ENCODE measurements around the gene PDCD1. TPM values are rescaled to one million over a fixed set of nuclear protein-coding genes. Genes with fewer than 3 reads are reported as not detected.

Gene PDCD1
- total RNA-seq, 2 experiments from 2014 or later: 9.5 to 11.4 TPM

DNA sequence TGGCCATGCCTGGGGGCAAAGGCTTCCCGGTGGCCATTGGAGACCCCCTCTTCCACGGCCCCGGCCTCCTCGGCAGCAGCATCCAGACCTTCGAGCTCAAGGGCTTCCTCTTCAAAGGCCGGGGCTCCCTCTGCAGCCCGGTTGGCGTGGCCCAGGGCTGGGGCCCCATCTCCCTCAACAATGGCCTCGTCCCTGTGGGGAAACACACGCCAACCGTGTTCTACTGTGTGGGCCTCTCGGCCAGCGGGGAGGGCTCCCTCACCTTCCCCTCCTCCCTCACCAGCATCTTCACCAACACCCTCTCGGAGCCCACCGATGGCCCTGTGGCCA lies 13.6 kb upstream of the PDCD1 start:
- H3K27ac Mint-ChIP-seq: no peak overlapping the region
- intact Hi-C loops (cut with DNase I, micrococcal nuclease): no loop called here

GRCh38 chr2:241871538-241872312 lies 13.0 kb upstream of the PDCD1 start:
- H3K4me3 ChIP-seq (ENCODE audit: low read length): no peak overlapping the region
- H3K9me3 ChIP-seq (ENCODE audit: control insufficient read depth in 1 of 2, insufficient read depth in 1 of 2, low read length in 2 of 2): no peaks in the 10 kb centered on the region
- ATAC-seq (ENCODE audit: poor library complexity) (no peak), DNase-seq (no peak)
- H3K4me3 Mint-ChIP-seq: no peak overlapping the region
- no peaks in the 10 kb centered on the region for H3K9me3 Mint-ChIP-seq
- POLR2A ChIA-PET: no interaction called here
- H3K36me3 ChIP-seq (ENCODE audit: insufficient read depth, low read length): no peaks in the 10 kb centered on the region
- H3K27ac ChIP-seq (ENCODE audit: low read depth in 1 of 2, low read length in 2 of 2): no peak overlapping the region
- TF ChIP-seq CTCF (IDR thresholded peaks at IDR 0.05): no peak
- no peaks in the 10 kb centered on the region for H3K27me3 ChIP-seq (ENCODE audit: control insufficient read depth in 1 of 2, insufficient read depth in 2 of 2, low read length in 2 of 2)
- CTCF ChIA-PET: no interaction called here
- peaks cover 29% of the 10 kb centered on the region for H3K4me1 Mint-ChIP-seq (ENCODE audit: low read depth)
- H3K27ac Mint-ChIP-seq: peak overlapping the region; percentile 58
- intact Hi-C loops (cut with DNase I, micrococcal nuclease): no loop called here
- peaks cover 60% of the 10 kb centered on the region for H3K4me1 ChIP-seq (ENCODE audit: insufficient read depth, low read length)
- H3K36me3 Mint-ChIP-seq (ENCODE audit: low read depth): no peaks in the 10 kb centered on the region
- no peaks in the 10 kb centered on the region for H3K27me3 Mint-ChIP-seq

More for the DNA sequence above, 13.6 kb upstream of the PDCD1 start:
- no peak for TF ChIP-seq CTCF (IDR thresholded peaks at IDR 0.05)
- POLR2A ChIA-PET: no interaction called here
- DNase-seq (no peak), ATAC-seq (ENCODE audit: poor library complexity) (no peak)
- no peaks in the 10 kb centered on the region for H3K36me3 ChIP-seq (ENCODE audit: insufficient read depth, low read length)
- H3K4me1 Mint-ChIP-seq (ENCODE audit: low read depth): peaks cover 29% of the 10 kb centered on the region
- no peak overlapping the region for H3K4me3 Mint-ChIP-seq
- no peaks in the 10 kb centered on the region for H3K36me3 Mint-ChIP-seq (ENCODE audit: low read depth)
- CTCF ChIA-PET: no interaction called here
- no peak overlapping the region for H3K27ac ChIP-seq (ENCODE audit: low read depth in 1 of 2, low read length in 2 of 2)
- H3K4me1 ChIP-seq (ENCODE audit: insufficient read depth, low read length): peaks cover 55% of the 10 kb centered on the region
- no peaks in the 10 kb centered on the region for H3K9me3 ChIP-seq (ENCODE audit: control insufficient read depth in 1 of 2, insufficient read depth in 1 of 2, low read length in 2 of 2)
- no peaks in the 10 kb centered on the region for H3K9me3 Mint-ChIP-seq
- no peaks in the 10 kb centered on the region for H3K27me3 Mint-ChIP-seq
- H3K4me3 ChIP-seq (ENCODE audit: low read length): no peak overlapping the region
- no peaks in the 10 kb centered on the region for H3K27me3 ChIP-seq (ENCODE audit: control insufficient read depth in 1 of 2, insufficient read depth in 2 of 2, low read length in 2 of 2)

- Histone ChIP-seq H3K27me3 (ENCODE audit: control insufficient read depth in 1 of 2, insufficient read depth in 2 of 2, low read length in 2 of 2) (no peaks in the 10 kb centered on the region), H3K4me1 (ENCODE audit: insufficient read depth, low read length) (peaks cover 69% of the 10 kb centered on the region), H3K4me3 (ENCODE audit: low read length) (no peak overlapping the region), H3K9me3 (ENCODE audit: control insufficient read depth in 1 of 2, insufficient read depth in 1 of 2, low read length in 2 of 2) (no peaks in the 10 kb centered on the region), H3K36me3 (ENCODE audit: insufficient read depth, low read length) (no peaks in the 10 kb centered on the region), H3K27ac (ENCODE audit: low read depth in 1 of 2, low read length in 2 of 2) (no peak overlapping the region)
- DNase-seq (peak in 4 of 14 experiments; percentile 19 to 71 (median 59)), ATAC-seq (ENCODE audit: poor library complexity) (no peak)
- ChIA-PET POLR2A (no interaction called here), CTCF (no interaction called here)
- Mint-ChIP-seq H3K9me3 (no peaks in the 10 kb centered on the region), H3K27me3 (no peaks in the 10 kb centered on the region), H3K4me3 (no peak overlapping the region), H3K36me3 (ENCODE audit: low read depth) (no peaks in the 10 kb centered on the region), H3K4me1 (ENCODE audit: low read depth) (peaks cover 31% of the 10 kb centered on the region), H3K27ac (peak overlapping the region; percentile 58)
- no peak for TF ChIP-seq CTCF (IDR thresholded peaks at IDR 0.05)
- intact Hi-C loops (cut with DNase I, micrococcal nuclease): no loop called here
Measured at GRCh38 chr2:241870611-241871537, 12.2 kb upstream of the PDCD1 start.
